ENCODE measurements around the gene BICRA. TPM values are rescaled to one million over a fixed set of nuclear protein-coding genes. Genes with fewer than 3 reads are reported as not detected.
"Not testable (repeated sequence)": the region's sequence is repeated elsewhere in the genome, so short reads cannot be mapped to it uniquely, and the experiment has no call there.

The BICRA gene
- total RNA-seq, 1 donor from 2014 or later, result 55.5 TPM

DNA sequence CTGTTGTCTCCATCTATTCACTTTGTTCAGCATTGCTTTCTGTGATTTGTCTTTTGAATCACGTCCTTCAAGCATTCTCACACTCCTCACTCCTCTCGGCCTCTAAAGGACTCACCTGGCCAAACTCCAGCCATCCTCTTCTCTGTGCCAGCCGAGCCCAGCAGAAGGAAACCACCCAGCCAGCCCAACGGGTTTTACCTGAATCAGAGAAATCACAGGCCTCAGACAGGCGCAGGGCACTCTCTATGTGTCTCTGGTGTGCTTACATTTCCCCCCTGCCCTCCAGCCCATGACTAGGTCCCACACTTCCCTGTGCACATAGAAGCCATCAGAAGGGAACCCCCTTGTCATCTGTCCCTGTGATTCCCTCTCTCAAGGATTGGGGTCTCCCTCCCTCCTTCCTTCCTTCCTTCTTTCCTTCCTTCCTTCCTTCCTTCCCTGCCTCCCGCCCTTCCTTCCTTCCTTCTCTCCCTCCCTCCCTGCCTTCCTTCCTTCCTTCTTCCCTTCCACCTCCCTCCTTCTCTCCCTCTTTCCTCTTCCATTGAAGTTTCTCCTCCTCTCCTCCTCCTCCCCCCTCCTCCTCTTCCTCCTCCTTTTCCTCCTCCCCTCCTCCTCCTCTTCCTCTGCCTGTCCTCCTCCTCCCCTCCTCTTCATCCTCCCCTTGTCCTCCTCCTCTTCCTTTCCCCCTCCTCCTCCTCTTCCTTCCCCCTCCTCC lies 27.2 kb upstream of the BICRA start:
- no peaks in the 10 kb centered on the region for H3K4me1 Mint-ChIP-seq (ENCODE audit: low read depth, unreplicated experiment)
- H3K27ac Mint-ChIP-seq (ENCODE audit: unreplicated experiment), result no peak overlapping the region
- TF ChIP-seq, protein P1, sequence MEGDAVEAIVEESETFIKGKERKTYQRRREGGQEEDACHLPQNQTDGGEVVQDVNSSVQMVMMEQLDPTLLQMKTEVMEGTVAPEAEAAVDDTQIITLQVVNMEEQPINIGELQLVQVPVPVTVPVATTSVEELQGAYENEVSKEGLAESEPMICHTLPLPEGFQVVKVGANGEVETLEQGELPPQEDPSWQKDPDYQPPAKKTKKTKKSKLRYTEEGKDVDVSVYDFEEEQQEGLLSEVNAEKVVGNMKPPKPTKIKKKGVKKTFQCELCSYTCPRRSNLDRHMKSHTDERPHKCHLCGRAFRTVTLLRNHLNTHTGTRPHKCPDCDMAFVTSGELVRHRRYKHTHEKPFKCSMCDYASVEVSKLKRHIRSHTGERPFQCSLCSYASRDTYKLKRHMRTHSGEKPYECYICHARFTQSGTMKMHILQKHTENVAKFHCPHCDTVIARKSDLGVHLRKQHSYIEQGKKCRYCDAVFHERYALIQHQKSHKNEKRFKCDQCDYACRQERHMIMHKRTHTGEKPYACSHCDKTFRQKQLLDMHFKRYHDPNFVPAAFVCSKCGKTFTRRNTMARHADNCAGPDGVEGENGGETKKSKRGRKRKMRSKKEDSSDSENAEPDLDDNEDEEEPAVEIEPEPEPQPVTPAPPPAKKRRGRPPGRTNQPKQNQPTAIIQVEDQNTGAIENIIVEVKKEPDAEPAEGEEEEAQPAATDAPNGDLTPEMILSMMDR (IDR thresholded peaks at IDR 0.05; ENCODE audit: partially characterized antibody, unreplicated experiment), result no peak
- peaks cover 2% of the 10 kb centered on the region for H3K27me3 Mint-ChIP-seq (ENCODE audit: unreplicated experiment)
- peaks cover 5% of the 10 kb centered on the region for H3K36me3 Mint-ChIP-seq (ENCODE audit: unreplicated experiment)
- DNase-seq, result no peak
- H3K4me3 Mint-ChIP-seq (ENCODE audit: unreplicated experiment), result no peak overlapping the region
- no peaks in the 10 kb centered on the region for H3K9me3 Mint-ChIP-seq (ENCODE audit: unreplicated experiment)

DNA sequence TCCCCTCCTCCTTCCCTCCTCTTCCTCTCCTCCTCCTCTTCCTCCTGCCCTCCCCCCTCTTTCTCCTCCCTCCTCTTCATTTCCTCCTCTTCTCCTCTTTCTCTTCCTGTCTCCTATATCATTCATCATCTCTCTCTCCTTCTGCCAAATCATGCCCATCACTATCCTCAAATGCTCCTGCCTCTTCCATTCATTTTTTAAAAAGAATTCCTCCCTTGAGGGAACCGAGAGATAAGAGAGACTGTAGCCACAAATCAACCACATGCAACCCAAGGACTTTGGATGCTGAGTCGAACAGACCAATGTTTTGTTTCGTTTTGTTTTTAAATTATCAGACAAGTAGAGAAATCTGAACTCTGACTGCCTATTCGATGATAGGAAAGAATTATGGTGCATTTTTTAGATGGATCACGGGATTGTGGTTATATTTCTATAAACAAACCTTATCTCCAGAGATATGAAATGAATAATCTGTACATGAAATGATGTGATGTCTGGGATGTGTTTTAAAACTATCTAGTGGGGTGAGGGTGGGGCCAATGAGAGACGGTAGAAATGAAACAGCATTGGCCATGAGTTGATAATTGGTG lies 26.5 kb upstream of the BICRA start:
- peaks cover 5% of the 10 kb centered on the region for H3K36me3 Mint-ChIP-seq (ENCODE audit: unreplicated experiment)
- H3K4me1 Mint-ChIP-seq (ENCODE audit: low read depth, unreplicated experiment), result no peaks in the 10 kb centered on the region
- TF ChIP-seq, protein P1 (IDR thresholded peaks at IDR 0.05; ENCODE audit: partially characterized antibody, unreplicated experiment), result no peak
- H3K27me3 Mint-ChIP-seq (ENCODE audit: unreplicated experiment), result peaks cover 2% of the 10 kb centered on the region
- no peak for DNase-seq
- no peaks in the 10 kb centered on the region for H3K9me3 Mint-ChIP-seq (ENCODE audit: unreplicated experiment)
- H3K27ac Mint-ChIP-seq (ENCODE audit: unreplicated experiment), result no peak overlapping the region
- no peak overlapping the region for H3K4me3 Mint-ChIP-seq (ENCODE audit: unreplicated experiment)

DNA sequence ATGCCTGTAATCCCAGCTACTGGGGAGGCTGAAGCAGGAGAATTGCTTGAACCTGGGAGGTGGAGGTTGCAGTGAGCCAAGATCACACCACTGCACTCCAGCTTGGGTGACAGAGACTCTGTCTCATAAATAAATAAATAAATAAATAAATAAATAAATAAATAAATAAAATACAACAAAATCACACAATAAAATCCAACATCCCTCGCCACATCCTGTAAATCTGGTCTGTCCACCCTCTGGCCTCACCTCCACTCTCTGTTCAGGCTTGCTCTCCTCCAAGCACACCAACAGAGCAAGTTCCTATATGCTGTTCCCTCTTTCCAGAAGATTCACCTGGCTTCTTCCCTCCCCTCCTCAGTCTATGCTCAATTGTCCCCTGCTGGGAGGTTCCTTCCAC lies 25.8 kb upstream of the BICRA start:
- H3K4me3 Mint-ChIP-seq (ENCODE audit: unreplicated experiment); DNase-seq; H3K4me1 Mint-ChIP-seq (ENCODE audit: low read depth, unreplicated experiment); H3K27me3 Mint-ChIP-seq (ENCODE audit: unreplicated experiment); H3K9me3 Mint-ChIP-seq (ENCODE audit: unreplicated experiment); H3K27ac Mint-ChIP-seq (ENCODE audit: unreplicated experiment); H3K36me3 Mint-ChIP-seq (ENCODE audit: unreplicated experiment): not testable (repeated sequence)

DNA sequence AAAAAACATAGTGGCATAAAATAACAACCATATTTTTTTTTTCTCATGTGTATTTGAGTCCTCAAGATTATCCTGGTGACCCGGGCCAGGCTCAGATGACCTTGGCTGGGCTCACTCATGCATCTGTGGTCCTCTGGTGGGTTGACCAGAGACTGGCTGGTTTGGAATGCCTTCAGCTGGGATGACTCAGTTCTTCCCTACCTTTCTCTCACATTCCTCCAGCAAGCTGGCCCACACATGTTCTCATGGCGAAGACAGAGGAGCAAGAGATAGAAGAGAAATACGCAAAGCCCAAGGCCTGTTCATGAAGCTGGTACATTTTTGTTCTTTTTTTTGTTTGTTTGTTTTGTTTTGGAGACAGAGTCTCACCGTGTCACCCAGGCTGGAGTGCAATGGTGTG lies 21.6 kb upstream of the BICRA start:
- TF ChIP-seq, protein P1 (IDR thresholded peaks at IDR 0.05; ENCODE audit: partially characterized antibody, unreplicated experiment), result no peak

DNA sequence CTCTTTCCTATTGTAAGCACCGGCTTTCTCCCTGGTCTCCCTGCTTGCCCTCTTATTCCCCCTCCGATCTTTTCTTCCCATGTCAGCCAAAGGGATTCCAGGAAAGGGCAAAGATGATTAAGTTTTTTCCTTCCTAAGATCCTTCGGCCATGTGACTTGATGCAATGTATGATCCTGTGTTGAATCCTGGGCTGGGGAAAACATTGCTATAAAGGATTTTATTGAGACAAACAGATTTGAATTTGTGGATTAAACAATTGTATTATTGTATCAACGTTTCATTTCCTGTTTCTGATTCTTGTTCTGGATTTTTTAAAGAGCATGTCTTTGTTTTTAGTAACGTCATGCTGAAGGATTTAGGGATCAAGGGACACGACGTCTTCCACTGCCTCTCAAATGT lies 19.1 kb upstream of the BICRA start:
- Mint-ChIP-seq H3K4me1 (ENCODE audit: low read depth, unreplicated experiment) (no peaks in the 10 kb centered on the region), H3K36me3 (ENCODE audit: unreplicated experiment) (peaks cover 5% of the 10 kb centered on the region), H3K4me3 (ENCODE audit: unreplicated experiment) (no peak overlapping the region), H3K27ac (ENCODE audit: unreplicated experiment) (no peak overlapping the region), H3K27me3 (ENCODE audit: unreplicated experiment) (peaks cover 2% of the 10 kb centered on the region), H3K9me3 (ENCODE audit: unreplicated experiment) (peaks cover 1% of the 10 kb centered on the region)
- DNase-seq, result no peak
- TF ChIP-seq, protein P1 (IDR thresholded peaks at IDR 0.05; ENCODE audit: partially characterized antibody, unreplicated experiment), result no peak

More for the DNA sequence above, 21.6 kb upstream of the BICRA start:
- Mint-ChIP-seq H3K36me3 (ENCODE audit: unreplicated experiment) (peaks cover 5% of the 10 kb centered on the region), H3K4me1 (ENCODE audit: low read depth, unreplicated experiment) (no peaks in the 10 kb centered on the region), H3K27me3 (ENCODE audit: unreplicated experiment) (peaks cover 2% of the 10 kb centered on the region), H3K4me3 (ENCODE audit: unreplicated experiment) (no peak overlapping the region), H3K9me3 (ENCODE audit: unreplicated experiment) (peaks cover 1% of the 10 kb centered on the region), H3K27ac (ENCODE audit: unreplicated experiment) (no peak overlapping the region)
- DNase-seq, result no peak
